SK-N-SH (cell line): ENCODE measurements around the gene BABAM2. TPM values are rescaled to one million over a fixed set of nuclear protein-coding genes. Genes with fewer than 3 reads are reported as not detected.

Experiments
- CTCF ChIA-PET: fragments of 300-600, 350-600 bp; formaldehyde crosslinking; extraction: SDS; loops from one replicate; lab custom pipeline; 2021; lab: Yijun Ruan, JAX
- POLR2A ChIA-PET: fragments of 350-600 bp; sonication (Branson Sonifier 250); formaldehyde crosslinking; extraction: SDS; loops from one replicate; lab custom pipeline; 2020; ENCODE audit warnings: antibody characterized with exemption, inconsistent platforms; lab: Yijun Ruan, JAX
- DNase-seq: peaks from one replicate; pipeline ENCODE4 v3.0.0; 2012
- H2AFZ ChIP-seq: fragments of 200-600 bp; sonication (generic); 2 replicates; pipeline ENCODE4 v1.8.1; 2016; ENCODE audit warnings: antibody characterized with exemption, mild to moderate bottlenecking, low read depth
- H3F3A ChIP-seq: fragments of 200-600 bp; sonication (generic); replicated peaks from 2 replicates; pipeline ENCODE3; 2016; ENCODE audit warnings: antibody characterized with exemption, mild to moderate bottlenecking; ENCODE audit not compliant: insufficient read depth
- H3K27ac ChIP-seq, 2 experiments: fragments of 200-500 bp in 1 of 2; fragments of 200-600 bp in 1 of 2; sonication (Bioruptor generic) in 1 of 2; sonication (generic), shearing (Covaris generic) in 1 of 2; 2 replicates each; pipeline versions ENCODE4 v1.5.1 to v1.6.1; 2014 to 2016; ENCODE audit warnings: low read depth in 2 of 2, inconsistent platforms in 1 of 2, low read length in 1 of 2, mild to moderate bottlenecking in 1 of 2, mixed read lengths in 1 of 2
- H3K27me3 ChIP-seq: fragments of 200-600 bp; sonication (generic), shearing (Covaris generic); 2 replicates; pipeline ENCODE4 v1.6.1; 2016; ENCODE audit warnings: mixed run types; ENCODE audit not compliant: insufficient read depth
- H3K36me3 ChIP-seq, 2 experiments: fragments of 200-500 bp in 1 of 2; fragments of 200-600 bp in 1 of 2; sonication (Bioruptor generic) in 1 of 2; sonication (generic) in 1 of 2; replicated peaks in 1 of 2; 2 replicates each; pipeline versions ENCODE3 to v1.5.1; 2014 to 2016; ENCODE audit warnings: low read length in 1 of 2, mild to moderate bottlenecking in 1 of 2; ENCODE audit not compliant: insufficient read depth in 2 of 2, control insufficient read depth in 1 of 2
- H3K4me1 ChIP-seq, 2 experiments: fragments of 200-500 bp in 1 of 2; fragments of 200-600 bp in 1 of 2; sonication (Bioruptor generic) in 1 of 2; sonication (generic), shearing (Covaris generic) in 1 of 2; 2 replicates each; pipeline versions ENCODE4 v1.5.1 to v1.6.1; 2014 to 2016; ENCODE audit warnings: low read depth in 1 of 2, low read length in 1 of 2, mixed run types in 1 of 2; ENCODE audit not compliant: insufficient read depth in 2 of 2, control insufficient read depth in 1 of 2
- H3K4me2 ChIP-seq: fragments of 200-600 bp; sonication (generic), shearing (Covaris generic); 2 replicates; pipeline ENCODE4 v1.6.1; 2017; ENCODE audit warnings: mixed run types
- H3K4me3 ChIP-seq, 2 experiments: fragments of 200-500 bp in 1 of 2; fragments of 200-600 bp in 1 of 2; sonication (Bioruptor generic) in 1 of 2; sonication (generic), shearing (Covaris generic) in 1 of 2; 2 replicates each; pipeline versions ENCODE4 v1.5.1 to v1.8.1; 2014 to 2016; ENCODE audit warnings: low read depth in 2 of 2, inconsistent platforms in 1 of 2, low read length in 1 of 2, mild to moderate bottlenecking in 1 of 2, mixed read lengths in 1 of 2, moderate library complexity in 1 of 2
- H3K79me2 ChIP-seq: fragments of 200-600 bp; sonication (generic); 2 replicates; pipeline ENCODE4 v1.8.1; 2017; ENCODE audit warnings: mild to moderate bottlenecking; ENCODE audit not compliant: insufficient read depth
- H3K9ac ChIP-seq: fragments of 200-600 bp; sonication (generic); 2 replicates; pipeline ENCODE4 v1.6.1; 2017; ENCODE audit warnings: mixed run types
- H3K9me2 ChIP-seq: fragments of 200-600 bp; sonication (generic); 2 replicates; pipeline ENCODE4 v1.6.1; 2017; ENCODE audit warnings: mixed run types
- H3K9me3 ChIP-seq: fragments of 200-600 bp; sonication (generic); 2 replicates; pipeline ENCODE4 v1.6.1; 2017; ENCODE audit warnings: mixed run types, mild to moderate bottlenecking, moderate library complexity
- H4K20me1 ChIP-seq: fragments of 200-600 bp; sonication (generic); 2 replicates; pipeline ENCODE4 v1.6.1; 2017; ENCODE audit warnings: mild to moderate bottlenecking, mixed run types; ENCODE audit not compliant: insufficient read depth
- EP300 ChIP-seq, 2 experiments: IDR thresholded peaks; 2 replicates each; pipeline versions ENCODE4 v1.4.0 to v1.6.1; 2012; ENCODE audit warnings: borderline replicate concordance in 1 of 2, low read depth in 1 of 2, low read length in 1 of 2
- EZH2phosphoT487 ChIP-seq: fragments of 200-600 bp; sonication (generic); IDR thresholded peaks from 2 replicates; pipeline ENCODE4 v1.6.1; 2017; ENCODE audit warnings: low read depth, mixed run types, mild to moderate bottlenecking, antibody characterized with exemption, moderate library complexity, borderline replicate concordance
- FOSL2 ChIP-seq: IDR thresholded peaks from 2 replicates; pipeline ENCODE4 v1.4.0; 2012; ENCODE audit warnings: low read depth, mild to moderate bottlenecking, moderate library complexity, borderline replicate concordance
- FOXJ3 ChIP-seq: sonication (generic); formaldehyde crosslinking; IDR thresholded peaks from 2 replicates; pipeline ENCODE4 v1.5.1; 2020; ENCODE audit warnings: mild to moderate bottlenecking, missing genetic modification reagents
- FOXM1 ChIP-seq: IDR thresholded peaks from 2 replicates; pipeline ENCODE4 v1.4.0; 2012; ENCODE audit warnings: low read depth, mild to moderate bottlenecking
- GATA2 ChIP-seq: sonication (generic); formaldehyde crosslinking; IDR thresholded peaks from 2 replicates; pipeline ENCODE4 v1.5.0; 2020; ENCODE audit warnings: mild to moderate bottlenecking, missing genetic modification reagents
- JUND ChIP-seq: IDR thresholded peaks from 2 replicates; pipeline ENCODE4 v1.4.0; 2012
- MEF2A ChIP-seq: IDR thresholded peaks from 2 replicates; pipeline ENCODE4 v1.4.0; 2012; ENCODE audit warnings: low read depth, borderline replicate concordance
- NFIC ChIP-seq: IDR thresholded peaks from 2 replicates; pipeline ENCODE4 v1.4.0; 2012; ENCODE audit warnings: borderline replicate concordance
- POLR2AphosphoS5 ChIP-seq: IDR thresholded peaks from 2 replicates; pipeline ENCODE4 v1.6.1; 2012; ENCODE audit warnings: low read depth, low read length
- RCOR1 ChIP-seq: fragments of 150-350 bp; IDR thresholded peaks from 2 replicates; pipeline ENCODE4 v1.6.1; 2017; ENCODE audit warnings: antibody characterized with exemption, low read length
- TAF1 ChIP-seq: IDR thresholded peaks from 2 replicates; pipeline ENCODE4 v1.6.1; 2012; ENCODE audit warnings: low read depth, mild to moderate bottlenecking, low read length, moderate library complexity, borderline replicate concordance
- WGBS: methylation state at CpG from one replicate; pipeline ENCODE4 v1.1.6; 2017; ENCODE audit warnings: low lambda C conversion rate; 5-methylcytosine and 5-hydroxymethylcytosine counted together
- polyA plus RNA-seq, 3 experiments: library from polyadenylated mRNA; depleted of rRNA; stranded (reverse); fragments of >200 nt; gene quantifications; 2 replicates each; pipeline ENCODE4 v1.2.3, GENCODE V29; 2012
- TF ChIP-seq, protein P1 (sequence below): fragments of 200-600 bp; sonication (generic); IDR thresholded peaks from 2 replicates; pipeline ENCODE4 v1.6.1; 2017; ENCODE audit warnings: antibody characterized with exemption, mild to moderate bottlenecking, moderate library complexity
- TF ChIP-seq, protein P2 (sequence below): IDR thresholded peaks from 2 replicates; pipeline ENCODE4; 2012
- TF ChIP-seq, protein P3 (sequence below): IDR thresholded peaks from 2 replicates; pipeline ENCODE4 v1.6.1; 2012; ENCODE audit warnings: mild to moderate bottlenecking, low read depth, low read length, moderate library complexity

The BABAM2 gene
- polyA plus RNA-seq, 1 of the 3 experiments (the other 2 are of a cell fraction): 34.0 TPM

DNA sequence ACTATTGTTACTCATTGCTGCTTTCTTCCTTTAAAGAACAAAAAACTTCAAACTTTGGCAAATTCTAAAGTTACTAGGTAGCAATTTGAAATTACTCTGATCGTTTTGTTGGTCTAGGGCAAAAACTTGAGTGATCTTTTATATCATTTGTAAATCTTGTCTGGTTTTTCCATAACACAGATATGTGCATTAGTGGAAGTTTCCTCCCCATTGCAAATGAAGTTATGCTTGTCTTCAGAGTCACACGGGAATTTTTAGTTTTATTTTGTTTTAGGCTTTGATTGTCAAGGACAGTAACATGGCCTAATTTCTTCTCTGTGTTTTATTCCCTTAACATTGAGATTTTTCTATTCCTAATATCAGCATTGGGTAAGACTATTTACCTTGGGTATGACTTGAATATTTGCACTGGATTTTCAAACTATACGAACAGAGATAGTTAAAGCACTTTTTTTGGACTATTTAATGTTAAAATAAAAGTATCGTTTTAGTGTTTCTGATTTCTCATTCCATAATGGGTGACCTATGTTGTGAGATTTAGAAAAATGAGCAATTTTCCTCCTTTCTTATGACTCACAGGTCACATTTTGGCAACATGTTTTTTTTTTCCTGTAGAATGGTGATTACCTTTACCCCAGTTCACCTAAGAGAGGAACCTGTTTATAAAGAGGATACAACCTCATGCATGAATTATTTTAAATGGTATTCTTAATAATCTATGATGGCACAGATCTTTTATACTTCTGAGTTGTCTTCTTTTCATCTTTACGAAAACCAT lies 65.0 kb downstream of the BABAM2 start (continued):
- no peak for TF ChIP-seq EZH2phosphoT487
- TF ChIP-seq, protein P1, sequence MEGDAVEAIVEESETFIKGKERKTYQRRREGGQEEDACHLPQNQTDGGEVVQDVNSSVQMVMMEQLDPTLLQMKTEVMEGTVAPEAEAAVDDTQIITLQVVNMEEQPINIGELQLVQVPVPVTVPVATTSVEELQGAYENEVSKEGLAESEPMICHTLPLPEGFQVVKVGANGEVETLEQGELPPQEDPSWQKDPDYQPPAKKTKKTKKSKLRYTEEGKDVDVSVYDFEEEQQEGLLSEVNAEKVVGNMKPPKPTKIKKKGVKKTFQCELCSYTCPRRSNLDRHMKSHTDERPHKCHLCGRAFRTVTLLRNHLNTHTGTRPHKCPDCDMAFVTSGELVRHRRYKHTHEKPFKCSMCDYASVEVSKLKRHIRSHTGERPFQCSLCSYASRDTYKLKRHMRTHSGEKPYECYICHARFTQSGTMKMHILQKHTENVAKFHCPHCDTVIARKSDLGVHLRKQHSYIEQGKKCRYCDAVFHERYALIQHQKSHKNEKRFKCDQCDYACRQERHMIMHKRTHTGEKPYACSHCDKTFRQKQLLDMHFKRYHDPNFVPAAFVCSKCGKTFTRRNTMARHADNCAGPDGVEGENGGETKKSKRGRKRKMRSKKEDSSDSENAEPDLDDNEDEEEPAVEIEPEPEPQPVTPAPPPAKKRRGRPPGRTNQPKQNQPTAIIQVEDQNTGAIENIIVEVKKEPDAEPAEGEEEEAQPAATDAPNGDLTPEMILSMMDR: no peak
- TF ChIP-seq TAF1: no peak
- TF ChIP-seq EP300 (IDR thresholded peaks at IDR 0.05; ENCODE audit: borderline replicate concordance in 1 of 2, low read depth in 1 of 2, low read length in 1 of 2): 0 out of 4 replicates have a peak, but pooled peaks of 1 of the 2 experiments have one; percentile 17
- no peak; the same call in 1 of the 2 replicates for TF ChIP-seq NFIC
- TF ChIP-seq MEF2A: 0 out of 2 replicates have a peak, but pooled peaks have one; percentile 4
- no peak for TF ChIP-seq FOXJ3 (CRISPR knock-in tag)
- no peak; the same call in 1 of the 2 replicates for TF ChIP-seq JUND
- no peak for TF ChIP-seq POLR2AphosphoS5
- TF ChIP-seq GATA2: no peak
- TF ChIP-seq, protein P2, sequence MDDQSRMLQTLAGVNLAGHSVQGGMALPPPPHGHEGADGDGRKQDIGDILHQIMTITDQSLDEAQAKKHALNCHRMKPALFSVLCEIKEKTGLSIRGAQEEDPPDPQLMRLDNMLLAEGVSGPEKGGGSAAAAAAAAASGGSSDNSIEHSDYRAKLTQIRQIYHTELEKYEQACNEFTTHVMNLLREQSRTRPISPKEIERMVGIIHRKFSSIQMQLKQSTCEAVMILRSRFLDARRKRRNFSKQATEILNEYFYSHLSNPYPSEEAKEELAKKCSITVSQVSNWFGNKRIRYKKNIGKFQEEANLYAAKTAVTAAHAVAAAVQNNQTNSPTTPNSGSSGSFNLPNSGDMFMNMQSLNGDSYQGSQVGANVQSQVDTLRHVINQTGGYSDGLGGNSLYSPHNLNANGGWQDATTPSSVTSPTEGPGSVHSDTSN: peak; percentile 9; the same call in 1 of the 2 replicates
- TF ChIP-seq, protein P3, sequence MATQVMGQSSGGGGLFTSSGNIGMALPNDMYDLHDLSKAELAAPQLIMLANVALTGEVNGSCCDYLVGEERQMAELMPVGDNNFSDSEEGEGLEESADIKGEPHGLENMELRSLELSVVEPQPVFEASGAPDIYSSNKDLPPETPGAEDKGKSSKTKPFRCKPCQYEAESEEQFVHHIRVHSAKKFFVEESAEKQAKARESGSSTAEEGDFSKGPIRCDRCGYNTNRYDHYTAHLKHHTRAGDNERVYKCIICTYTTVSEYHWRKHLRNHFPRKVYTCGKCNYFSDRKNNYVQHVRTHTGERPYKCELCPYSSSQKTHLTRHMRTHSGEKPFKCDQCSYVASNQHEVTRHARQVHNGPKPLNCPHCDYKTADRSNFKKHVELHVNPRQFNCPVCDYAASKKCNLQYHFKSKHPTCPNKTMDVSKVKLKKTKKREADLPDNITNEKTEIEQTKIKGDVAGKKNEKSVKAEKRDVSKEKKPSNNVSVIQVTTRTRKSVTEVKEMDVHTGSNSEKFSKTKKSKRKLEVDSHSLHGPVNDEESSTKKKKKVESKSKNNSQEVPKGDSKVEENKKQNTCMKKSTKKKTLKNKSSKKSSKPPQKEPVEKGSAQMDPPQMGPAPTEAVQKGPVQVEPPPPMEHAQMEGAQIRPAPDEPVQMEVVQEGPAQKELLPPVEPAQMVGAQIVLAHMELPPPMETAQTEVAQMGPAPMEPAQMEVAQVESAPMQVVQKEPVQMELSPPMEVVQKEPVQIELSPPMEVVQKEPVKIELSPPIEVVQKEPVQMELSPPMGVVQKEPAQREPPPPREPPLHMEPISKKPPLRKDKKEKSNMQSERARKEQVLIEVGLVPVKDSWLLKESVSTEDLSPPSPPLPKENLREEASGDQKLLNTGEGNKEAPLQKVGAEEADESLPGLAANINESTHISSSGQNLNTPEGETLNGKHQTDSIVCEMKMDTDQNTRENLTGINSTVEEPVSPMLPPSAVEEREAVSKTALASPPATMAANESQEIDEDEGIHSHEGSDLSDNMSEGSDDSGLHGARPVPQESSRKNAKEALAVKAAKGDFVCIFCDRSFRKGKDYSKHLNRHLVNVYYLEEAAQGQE: no peak
- TF ChIP-seq FOXM1: no peak

DNA sequence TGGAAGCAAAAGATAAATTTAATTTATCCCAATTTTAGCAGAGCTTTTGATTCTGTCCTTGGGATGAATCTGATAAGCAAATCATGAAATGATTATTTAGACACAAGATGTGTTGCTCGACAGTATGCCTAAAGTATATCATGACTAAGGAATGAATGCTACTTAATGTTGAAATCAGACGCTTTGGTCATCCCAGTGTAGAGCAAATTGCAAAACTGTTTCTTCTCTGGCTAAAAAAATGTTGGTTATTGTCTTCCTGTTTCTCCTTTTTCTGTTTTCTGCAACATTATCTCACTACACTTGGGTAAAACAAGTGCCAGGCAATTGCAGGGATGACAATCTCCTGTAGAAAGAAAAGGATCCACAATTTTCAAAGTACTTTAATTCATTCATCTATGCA lies 66.4 kb downstream of the BABAM2 start:
- TF ChIP-seq RCOR1 (no peak), FOSL2 (0 out of 2 replicates have a peak, but pooled peaks have one; percentile 1)
- peaks cover 58% of the 10 kb centered on the region for H3F3A ChIP-seq
- ChIA-PET CTCF (no interaction called here), POLR2A (no interaction called here)
- DNase-seq: no peak
- peaks cover 17 to 55% of the 10 kb centered on the region in 2 experiments for H3K4me1 ChIP-seq
- peaks cover 0 to 8% of the 10 kb centered on the region in 2 experiments for H3K36me3 ChIP-seq
- no peak overlapping the region for H3K4me3 ChIP-seq
- no peak overlapping the region for H3K4me2 ChIP-seq
- no peak overlapping the region for H2AFZ ChIP-seq
- 76% methylated on average over 2 of the region's 2 CpGs for WGBS
- H3K9me3 ChIP-seq: no peaks in the 10 kb centered on the region
- no peaks in the 10 kb centered on the region for H3K27me3 ChIP-seq
- H3K9ac ChIP-seq: no peak overlapping the region
- H4K20me1 ChIP-seq: no peaks in the 10 kb centered on the region
- peaks cover 11% of the 10 kb centered on the region for H3K79me2 ChIP-seq
- no peaks in the 10 kb centered on the region for H3K9me2 ChIP-seq
- H3K27ac ChIP-seq: peak overlapping the region in 1 of 2 experiments; percentile 82; a peak in 3 of 4 replicates
